NCI-H446 (cell line): ENCODE measurements around the gene CADM1.
A peak's percentile ranks its signal among the peaks of the same experiment; 100 is the strongest.

Source experiments
- DNase-seq, 2 experiments: peaks; one replicate each; lab custom pipeline; 2025; lab: John Stamatoyannopoulos, UW

Gene CADM1

DNA sequence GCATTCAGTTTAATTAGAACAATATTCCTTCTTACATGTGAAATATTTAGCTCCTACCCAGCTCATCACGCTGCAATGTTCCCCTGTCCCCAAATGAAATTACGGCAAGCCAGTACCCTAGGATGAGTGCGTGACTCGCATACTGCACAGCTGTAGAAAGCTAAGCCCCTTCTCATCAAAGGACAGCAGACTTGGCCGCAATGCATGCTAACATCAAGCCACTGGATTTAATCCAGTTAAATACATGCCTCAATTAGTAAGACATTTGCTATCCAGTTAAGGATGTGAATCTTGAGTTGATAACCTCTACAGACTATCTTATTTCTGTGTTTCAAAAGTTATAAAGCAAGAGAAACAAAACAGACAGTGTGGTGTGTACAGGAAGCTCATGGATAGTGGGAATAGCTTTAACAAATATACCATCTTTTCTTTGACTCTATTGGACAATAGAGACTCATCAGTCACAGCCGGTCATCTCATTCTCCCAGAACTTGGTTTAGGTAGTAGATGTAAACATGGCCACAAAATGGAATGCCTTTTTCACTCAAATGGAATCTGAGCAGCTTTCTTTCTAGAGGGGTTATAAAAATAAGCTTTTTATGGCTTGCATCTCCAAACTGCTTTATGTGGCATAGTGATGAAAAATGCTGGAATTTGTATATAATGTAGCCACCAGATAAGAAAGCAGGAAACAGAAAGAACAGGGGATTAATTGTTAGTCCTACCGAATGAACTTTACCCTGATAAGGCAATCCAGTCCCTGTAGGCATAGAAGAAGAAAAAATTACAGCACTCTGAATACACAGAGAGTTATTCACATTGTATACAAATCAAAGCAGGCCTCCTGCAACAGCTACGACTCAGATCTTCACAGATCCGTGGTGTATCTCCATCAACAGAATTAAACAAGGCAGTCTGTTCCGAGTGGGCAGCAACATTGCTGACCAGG, 224.1 kb downstream of the CADM1 start:
- no peak for DNase-seq

GRCh38 chr11:115276799-115277198, 227.4 kb downstream of the CADM1 start:
- no peak for DNase-seq

GRCh38 chr11:115276191-115276590, 228.0 kb downstream of the CADM1 start:
- no peak for DNase-seq

- no peak for DNase-seq
These were observed 229.2 kb downstream of the CADM1 start for GRCh38 chr11:115275045-115275444.

DNA sequence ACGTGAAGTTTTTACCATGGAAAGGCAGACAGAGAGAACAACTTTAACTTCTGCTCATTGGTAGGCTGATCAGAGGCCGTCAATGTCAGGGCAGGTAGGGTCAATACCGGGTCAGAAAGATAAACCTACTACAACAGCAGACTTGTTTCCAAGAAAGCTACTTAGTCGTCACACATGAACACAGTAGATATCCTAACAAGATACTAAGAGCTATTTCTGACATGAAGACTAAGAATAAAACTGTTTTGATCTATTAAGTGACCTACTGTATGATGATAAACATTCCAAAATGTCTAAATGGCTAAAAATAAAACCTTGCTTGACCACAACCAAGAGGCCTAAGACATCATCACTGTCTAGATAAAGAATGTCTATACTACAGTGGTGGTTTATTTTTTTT, 231.3 kb downstream of the CADM1 start:
- DNase-seq: no peak

GRCh38 chr11:115271643-115272042, 232.6 kb downstream of the CADM1 start:
- DNase-seq: no peak

DNA sequence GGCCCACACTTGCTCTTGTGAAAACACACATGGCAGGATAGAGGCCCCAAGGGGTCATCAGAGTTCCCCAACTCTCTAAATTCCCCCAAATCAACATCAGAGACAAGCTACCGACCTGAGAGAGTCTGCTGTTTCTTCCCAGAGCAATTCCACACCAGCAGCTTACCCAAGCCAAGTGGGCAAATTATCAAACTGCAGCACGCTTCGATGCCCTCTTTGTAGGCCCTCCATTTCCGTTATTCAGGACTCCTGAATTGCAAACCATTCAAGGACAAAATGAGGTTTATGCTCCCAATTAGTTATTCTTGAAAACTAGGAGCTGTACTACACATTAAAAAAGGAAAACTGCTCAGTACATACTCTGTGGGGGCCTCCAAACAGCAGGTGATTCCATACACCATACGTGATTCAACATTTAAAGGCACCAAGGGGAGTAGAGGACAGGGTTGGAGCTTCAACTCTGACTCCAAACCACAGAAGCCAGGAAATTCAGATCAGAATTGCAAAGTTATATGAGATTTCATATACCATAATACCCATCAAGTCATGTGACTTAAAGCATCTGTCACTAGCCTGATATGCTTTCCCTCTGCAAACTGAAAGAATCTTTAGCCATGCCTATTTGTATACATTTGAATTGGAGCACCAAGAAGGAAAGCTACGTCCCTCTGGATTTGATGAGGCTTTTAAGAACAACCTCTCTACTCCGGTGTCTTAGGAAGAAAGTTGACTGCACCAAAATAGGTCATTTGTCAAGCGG, 234.8 kb downstream of the CADM1 start:
- DNase-seq: peak; percentile 23 to 57

DNA sequence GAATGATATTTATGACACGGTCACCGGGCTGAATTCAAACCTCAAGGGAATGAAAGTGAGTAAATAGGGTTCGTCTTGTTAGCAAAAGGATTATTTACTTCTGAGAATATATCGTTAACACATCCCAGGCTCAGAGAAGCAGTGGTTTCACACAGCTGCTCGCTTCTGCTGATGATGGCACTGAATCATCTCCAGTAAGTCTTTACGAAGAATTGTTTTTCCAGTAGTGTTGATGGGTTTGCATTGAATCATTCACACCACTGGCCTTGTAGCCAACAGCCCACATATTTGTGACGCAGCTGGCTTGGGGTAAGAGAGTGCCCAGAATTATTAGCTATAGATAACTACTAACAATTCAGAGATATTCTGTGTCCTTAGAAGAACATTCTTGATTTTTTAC, 236.3 kb downstream of the CADM1 start:
- DNase-seq: no peak

GRCh38 chr11:115267238-115267781, 236.9 kb downstream of the CADM1 start:
- DNase-seq: no peak

DNA sequence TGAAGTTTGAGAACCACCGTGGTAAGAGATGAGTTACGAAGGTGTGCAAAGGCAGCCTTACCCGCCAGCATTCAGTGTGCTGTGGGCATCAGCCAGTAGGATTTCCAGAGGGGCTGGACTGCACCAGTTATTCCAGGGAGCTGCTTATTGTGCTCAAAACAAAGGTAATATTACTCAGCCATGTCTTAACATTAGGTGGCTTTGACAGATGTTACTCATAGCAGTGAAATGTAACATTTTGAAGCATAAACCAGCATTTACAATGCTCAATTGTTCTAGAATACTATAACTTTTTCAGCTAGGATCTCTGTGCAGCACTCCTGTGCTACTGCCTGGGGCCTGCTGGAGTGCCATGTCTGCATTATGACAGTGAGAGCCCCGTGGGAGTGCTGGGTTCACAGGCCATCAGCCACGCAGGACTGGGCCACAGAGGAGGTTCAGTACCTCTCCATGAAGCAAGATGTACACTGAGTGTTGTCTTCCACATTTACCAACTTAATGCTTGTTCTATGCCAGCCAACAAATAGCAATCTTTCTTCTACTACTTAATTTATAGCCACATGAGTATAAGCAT, 238.1 kb downstream of the CADM1 start:
- no peak for DNase-seq

GRCh38 chr11:115263799-115264656, 240.2 kb downstream of the CADM1 start:
- no peak for DNase-seq

GRCh38 chr11:115258216-115258615, 246.0 kb downstream of the CADM1 start:
- no peak for DNase-seq

DNA sequence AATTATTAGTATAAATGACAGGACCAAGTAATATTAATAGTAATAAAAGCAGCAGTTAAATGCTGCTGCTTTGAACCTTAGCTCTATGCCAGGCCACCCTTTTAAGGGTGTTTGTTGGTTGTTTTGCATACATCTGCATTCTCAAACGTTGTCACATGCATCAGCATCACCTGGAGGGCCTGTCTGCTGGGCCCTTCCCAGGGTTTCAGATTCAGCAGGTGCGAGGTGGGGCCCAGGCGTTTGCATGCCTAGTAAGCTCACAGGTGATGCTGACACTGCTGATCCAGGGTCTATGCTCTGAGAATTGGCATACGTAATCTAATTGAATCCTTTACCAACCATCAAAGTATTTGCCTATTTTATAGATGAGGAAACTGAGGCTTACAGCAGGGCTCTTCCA, 246.5 kb downstream of the CADM1 start:
- DNase-seq: no peak

DNA sequence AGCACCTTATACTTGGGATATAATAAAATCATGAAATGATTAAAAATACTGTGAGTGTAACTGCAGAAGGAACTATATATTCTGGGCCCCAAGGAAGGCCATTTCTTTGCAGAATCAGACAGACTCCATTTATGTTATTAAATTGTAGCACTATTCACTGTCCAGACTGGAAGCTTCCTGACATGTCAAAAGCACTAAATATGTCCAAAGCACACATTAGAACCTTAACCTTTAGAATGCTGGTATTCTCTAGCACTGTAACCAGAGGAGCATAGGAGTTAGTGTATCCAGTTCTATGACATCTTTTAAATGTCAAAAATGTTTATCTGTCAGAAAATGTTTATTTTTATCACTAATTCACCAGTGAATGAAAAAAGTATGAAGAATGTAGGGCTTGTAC, 246.9 kb downstream of the CADM1 start:
- DNase-seq: no peak

DNA sequence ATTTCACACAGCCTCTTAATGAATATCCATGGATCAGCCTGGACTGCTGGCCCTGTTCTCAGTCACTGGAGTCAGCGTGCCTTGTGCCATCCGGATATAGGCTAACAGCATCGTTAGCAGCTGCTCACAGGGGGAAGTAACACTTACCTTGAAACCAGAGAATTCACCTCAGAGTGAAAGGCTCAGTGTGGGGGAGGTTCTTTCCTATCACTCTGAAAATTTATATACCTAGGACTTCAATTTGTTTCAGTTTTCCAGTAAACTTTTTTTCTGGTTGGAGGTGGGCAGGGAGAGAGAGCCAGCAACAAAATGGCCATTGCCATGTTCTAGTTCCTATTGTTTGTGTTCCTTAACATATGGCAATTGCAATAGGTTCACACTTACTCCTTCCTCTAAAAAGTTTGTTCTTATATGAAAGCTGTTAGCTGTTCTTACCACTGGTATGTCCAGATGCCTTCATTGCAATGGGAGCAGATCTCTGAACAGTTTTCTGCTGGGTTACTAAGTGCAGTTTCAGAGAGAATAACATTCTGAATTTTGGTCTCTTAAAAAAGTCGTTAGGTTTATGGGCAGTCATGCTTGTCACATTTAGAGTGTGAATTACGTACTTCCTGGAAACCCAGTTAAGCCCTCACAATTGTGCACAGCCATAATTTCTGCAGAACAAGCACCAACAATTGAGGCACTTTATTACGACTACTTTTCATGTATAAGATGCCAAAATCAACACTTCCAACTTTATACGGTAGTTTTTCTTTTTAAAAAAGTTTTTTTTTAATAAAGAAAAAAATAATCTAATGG, 247.6 kb downstream of the CADM1 start:
- DNase-seq: no peak

DNA sequence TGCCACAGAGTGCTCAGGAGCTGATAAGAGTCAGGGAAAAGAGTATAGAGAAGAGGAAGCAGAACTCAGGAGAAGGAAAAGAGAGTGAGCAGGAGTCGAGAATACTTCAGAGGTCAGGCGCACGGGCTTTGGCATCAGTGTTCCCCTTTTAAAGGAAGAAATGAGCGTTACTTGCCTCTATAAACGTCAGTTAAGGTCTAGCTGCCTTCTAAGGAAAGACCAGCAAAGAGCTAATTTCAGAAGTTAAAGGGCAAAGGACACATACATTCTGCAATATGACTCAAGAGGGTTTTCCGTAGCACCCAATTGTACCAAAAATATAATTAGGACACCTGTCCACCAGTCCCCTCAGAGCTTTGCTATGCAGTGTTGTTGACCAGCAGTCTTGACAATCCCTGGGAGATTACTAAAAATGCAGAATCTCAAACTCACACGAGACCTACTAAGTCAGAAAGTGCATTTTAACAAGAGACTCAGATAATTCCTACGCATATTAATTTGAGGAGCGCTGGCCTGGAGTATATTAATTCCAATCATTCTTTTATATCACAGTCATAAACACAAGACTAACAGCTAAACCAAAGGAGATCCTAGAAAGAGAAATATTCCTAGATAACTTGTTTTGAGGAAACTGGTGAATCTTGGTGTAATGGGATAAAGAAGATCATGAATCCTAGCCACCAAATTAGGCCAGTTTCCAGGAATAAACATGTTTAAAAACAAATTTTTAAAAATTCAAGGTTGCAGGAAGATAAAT, 249.0 kb downstream of the CADM1 start:
- no peak for DNase-seq

GRCh38 chr11:115251126-115251525, 253.1 kb downstream of the CADM1 start:
- DNase-seq: peak in 1 of 2 experiments; percentile 16

DNA sequence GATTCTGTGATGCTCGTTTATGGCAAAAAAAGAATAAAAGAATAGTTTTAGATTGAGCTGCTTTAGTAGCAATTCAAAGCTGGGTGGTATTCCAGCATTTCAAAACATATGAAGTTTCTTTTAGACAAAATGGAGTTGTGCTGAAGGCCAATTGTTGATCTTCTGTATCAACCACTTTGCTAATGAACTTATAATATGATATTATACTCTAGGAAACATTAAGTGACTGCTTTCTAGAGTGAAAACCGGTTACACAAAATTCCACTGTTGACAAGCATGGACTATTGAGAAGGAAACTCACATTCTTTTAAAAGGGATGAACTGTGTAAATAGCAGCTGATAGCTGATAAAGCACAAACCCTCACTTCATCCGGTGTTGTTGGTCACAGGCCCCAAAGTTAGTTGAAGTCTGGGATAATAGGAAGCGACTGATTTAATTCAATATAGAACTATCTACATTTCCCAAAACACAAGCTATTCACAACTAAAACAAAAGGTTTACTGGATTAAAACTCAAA, 255.1 kb downstream of the CADM1 start:
- DNase-seq: no peak

- DNase-seq: no peak
These were observed 256.3 kb downstream of the CADM1 start for GRCh38 chr11:115247953-115248352.

DNA sequence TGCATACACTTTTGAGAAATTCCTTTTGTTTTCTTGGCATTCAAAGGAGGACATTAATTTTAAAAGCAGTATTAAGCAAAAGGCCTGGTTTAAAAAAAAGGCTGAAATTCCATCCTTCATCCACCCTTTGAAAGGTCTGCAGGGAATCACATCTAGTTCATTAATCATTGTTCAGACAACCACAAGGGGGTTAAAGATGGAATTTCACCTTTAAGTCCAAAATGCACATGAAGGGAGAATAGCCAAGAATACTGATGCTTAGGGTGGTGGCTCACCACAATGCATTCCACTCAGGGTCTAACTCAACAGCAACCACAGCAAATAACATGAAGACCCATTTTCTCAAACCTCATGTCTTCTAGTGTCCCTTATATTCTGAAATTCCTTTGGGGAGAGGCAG, 256.9 kb downstream of the CADM1 start:
- DNase-seq: no peak
